ENCODE measurements around the gene SLC1A7. TPM values are rescaled to one million over a fixed set of nuclear protein-coding genes. Genes with fewer than 3 reads are reported as not detected.

The SLC1A7 gene
- total and polyA plus RNA-seq, 2 of the 13 experiments (the other 11 are each of a cell fraction or from before 2014, with no cell fraction given) = 0.04 to 2.0 TPM

- TF ChIP-seq FOXO4 (CRISPR knock-in tag; conservative IDR thresholded peaks at IDR 0.05) (no peak), ZBED4 (CRISPR knock-in tag; IDR thresholded peaks at IDR 0.05; ENCODE audit: borderline replicate concordance) (no peak; the same call in 1 of the 2 replicates), NFYC (CRISPR knock-in tag; IDR thresholded peaks at IDR 0.05) (no peak), EP300 (IDR thresholded peaks at IDR 0.05; ENCODE audit: low read depth in 2 of 2, low read length in 2 of 2) (peak in 1 of 2 experiments; percentile 72; a peak in 1 of 4 replicates), EP300 (CRISPR knock-in tag; IDR thresholded peaks at IDR 0.05; ENCODE audit: borderline replicate concordance) (no peak), TBP (CRISPR knock-in tag; IDR thresholded peaks at IDR 0.05) (no peak), ZNF609 (CRISPR knock-in tag; IDR thresholded peaks at IDR 0.05; ENCODE audit: borderline replicate concordance) (peak; percentile 33; the same call in 1 of the 2 replicates), ZNF414 (CRISPR knock-in tag; IDR thresholded peaks at IDR 0.05) (0 out of 2 replicates have a peak, but pooled peaks have one; percentile 29), ETV5 (CRISPR knock-in tag; IDR thresholded peaks at IDR 0.05; ENCODE audit: borderline replicate concordance) (0 out of 2 replicates have a peak, but pooled peaks have one; percentile 10), ZNF607 (CRISPR knock-in tag; IDR thresholded peaks at IDR 0.05; ENCODE audit: borderline replicate concordance) (0 out of 2 replicates have a peak, but pooled peaks have one; percentile 10), FUBP1 (CRISPR knock-in tag; IDR thresholded peaks at IDR 0.05; ENCODE audit: borderline replicate concordance) (no peak), CTCF (CRISPR knock-in tag; IDR thresholded peaks at IDR 0.05) (peak; percentile 11; the same call in 1 of the 2 replicates)
Observed at GRCh38 chr1:53130878-53131589, 11.4 kb downstream of the SLC1A7 start (continued).

Measured in HepG2 (cell line).